HG02840 (cell line): Measurements from ENCODE around the gene TMEM120B.

ENCODE experiments used
- ATAC-seq: cut with Tn5 transposase; IDR thresholded peaks from one replicate; pipeline ENCODE4 v1.9.1; 2021; ENCODE audit warnings: mild to moderate bottlenecking, moderate library complexity, moderate number of reproducible peaks; ENCODE audit not compliant: unreplicated experiment, low FRiP score

The TMEM120B gene

GRCh38 chr12:121829250-121829918 is 116.8 kb downstream of the TMEM120B start:
- no peak for ATAC-seq

GRCh38 chr12:121830134-121830533 is 117.6 kb downstream of the TMEM120B start:
- ATAC-seq = no peak

DNA sequence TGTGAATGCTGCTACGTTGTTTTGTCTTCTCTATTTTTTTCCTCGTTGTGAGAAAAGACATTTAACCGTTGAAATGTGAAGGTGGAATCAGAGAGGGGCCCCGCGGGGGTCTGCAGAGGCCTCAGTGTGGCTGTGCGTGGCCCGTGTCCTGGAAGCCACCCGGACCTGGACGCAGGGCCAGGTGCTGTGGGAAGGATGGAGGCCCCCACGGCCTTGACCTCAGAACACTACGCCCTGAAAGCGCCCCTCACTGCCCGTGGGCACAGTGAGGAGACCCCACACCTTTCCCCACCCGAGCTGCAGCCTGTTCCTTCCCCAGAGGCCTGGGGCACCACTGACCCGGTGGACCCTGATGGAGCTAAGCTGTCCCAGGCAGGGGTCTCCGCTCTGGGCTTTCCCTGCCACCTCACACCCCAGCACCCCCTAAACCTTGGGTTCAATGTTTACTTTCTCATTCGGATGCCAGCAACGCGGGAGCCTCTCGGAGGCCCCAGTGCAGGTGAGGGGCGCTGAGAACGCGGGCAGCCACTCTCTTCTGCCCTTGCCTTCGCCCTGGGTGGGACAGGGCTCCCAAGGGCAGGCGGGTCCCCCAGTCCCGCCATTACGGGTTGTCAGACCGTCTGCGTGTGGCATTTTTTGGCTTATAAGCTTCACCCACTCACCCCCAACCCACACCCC is 118.2 kb downstream of the TMEM120B start:
- no peak for ATAC-seq
